ENCODE measurements around the gene ESM1.

ESM1 gene

GRCh38 chr5:54975701-54976100 is 9.7 kb downstream of the ESM1 start:
- DNase-seq: no peak

- DNase-seq: no peak
Measured at GRCh38 chr5:54969856-54970828, 15.3 kb downstream of the ESM1 start.

GRCh38 chr5:54969242-54969641 is 16.2 kb downstream of the ESM1 start:
- DNase-seq: no peak

- DNase-seq: no peak
Measured at GRCh38 chr5:54965806-54966205, 19.6 kb downstream of the ESM1 start.

- no peak for DNase-seq
Measured at GRCh38 chr5:54964405-54964804, 21.0 kb downstream of the ESM1 start.

DNA sequence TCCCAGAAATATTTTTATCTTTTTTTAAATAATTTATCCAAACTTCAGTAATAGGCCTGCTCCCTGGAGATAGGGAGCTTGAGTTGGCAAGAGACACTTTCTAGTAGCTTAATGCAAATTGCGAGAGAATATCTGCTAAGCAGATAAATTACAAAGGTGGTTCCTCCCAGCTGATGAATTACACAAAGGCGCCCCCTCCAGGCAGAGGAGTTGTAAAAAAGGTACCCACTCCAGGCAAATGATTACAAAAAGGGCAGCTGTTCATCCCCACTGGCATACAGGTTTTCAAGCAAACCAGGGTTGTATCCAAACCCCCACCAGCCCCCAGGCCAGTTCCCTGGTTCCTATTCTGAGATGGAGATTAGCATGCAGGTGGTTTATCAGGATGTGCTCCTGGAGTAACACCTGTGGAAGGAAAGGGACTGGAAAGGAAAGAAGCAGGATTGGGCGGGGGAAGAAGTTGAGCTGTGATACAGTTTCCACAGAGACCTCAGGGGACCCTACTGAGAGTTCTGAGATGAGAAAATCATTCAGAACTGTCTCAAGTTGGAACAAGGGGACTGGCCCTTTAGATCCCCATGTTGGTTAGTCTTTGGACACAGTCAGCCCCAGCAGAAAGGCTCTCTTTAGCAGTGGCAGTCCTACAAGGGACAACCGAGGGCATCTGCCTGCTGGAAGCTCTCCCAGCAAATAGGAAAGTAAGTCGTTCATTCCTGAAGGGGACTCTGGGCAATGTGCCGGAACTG is 25.5 kb downstream of the ESM1 start:
- DNase-seq: peak; percentile 19

- peak; percentile 15 for DNase-seq
Measured at GRCh38 chr5:54956922-54957321, 28.5 kb downstream of the ESM1 start.

DNA sequence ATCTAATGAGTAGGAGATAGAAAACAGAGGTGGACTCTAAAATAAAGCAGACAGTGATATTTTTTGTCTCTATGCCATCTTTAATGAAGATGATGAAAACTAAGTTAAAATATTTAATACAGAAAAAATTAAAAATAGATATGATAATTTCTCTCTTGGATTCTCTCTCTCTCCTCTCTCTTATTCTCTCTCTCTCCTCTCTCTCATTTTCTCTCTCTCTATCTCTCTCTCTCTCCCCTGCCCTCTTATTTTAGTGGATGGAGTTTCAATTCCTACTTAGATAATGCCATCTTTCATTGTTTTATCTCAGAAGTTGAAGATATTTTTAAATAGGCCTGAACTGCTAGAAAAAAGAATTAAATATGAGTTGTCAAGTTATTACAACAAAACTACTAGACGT is 38.2 kb downstream of the ESM1 start:
- DNase-seq: no peak

- DNase-seq: no peak
Measured at GRCh38 chr5:54946306-54946819, 39.0 kb downstream of the ESM1 start.

DNA sequence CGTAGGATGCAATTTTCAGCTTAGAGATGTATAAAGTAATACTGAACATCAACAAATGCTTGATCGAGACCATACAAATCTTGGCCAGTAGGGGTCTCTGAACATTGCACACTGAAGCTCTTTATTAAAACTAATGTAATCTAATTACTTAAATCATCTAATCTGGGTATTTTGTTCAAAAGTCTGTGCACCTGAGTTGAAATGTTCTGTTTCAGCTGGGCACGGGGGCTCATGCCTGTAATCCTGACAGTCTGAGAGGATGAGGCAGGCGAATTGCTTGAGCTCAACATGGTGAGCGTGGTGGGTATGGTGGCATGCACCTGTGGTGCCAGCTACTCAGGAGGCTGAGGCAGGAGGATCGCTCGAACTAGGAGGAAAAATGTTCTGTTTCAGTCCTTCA is 41.0 kb downstream of the ESM1 start:
- DNase-seq: peak; percentile 10

DNA sequence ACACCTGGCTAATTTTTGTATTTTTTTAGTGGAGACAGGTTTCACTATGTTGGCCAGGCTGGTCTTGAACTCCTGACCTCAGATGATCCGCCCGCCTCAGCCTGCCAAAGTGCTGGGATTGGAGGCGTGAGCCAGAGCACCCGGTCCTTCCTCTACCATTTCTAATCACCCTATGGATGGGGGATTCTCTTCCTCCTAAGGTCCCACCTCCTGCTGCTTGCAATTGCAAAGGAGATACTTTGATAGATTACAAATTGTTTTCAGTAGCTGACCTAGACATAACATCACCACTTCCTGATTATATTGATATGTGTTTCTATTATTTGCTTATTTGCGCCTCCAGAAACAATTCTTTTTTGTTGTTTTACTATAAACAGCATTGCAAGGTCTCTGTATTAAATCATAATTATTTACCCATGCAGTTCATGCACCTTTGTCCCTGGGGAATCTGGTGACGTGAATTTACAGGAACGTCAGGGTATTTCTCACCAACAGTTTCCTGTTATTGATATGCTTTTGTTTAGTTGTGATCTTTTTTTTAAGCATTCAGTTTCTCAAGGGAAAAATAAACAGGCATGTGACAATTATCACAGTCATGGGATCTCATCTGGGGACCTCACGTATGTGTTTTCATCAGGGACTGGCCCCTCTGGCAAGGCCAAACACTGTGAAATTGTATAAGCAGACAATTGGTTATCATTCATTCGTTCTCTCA is 43.2 kb downstream of the ESM1 start:
- no peak for DNase-seq

DNA sequence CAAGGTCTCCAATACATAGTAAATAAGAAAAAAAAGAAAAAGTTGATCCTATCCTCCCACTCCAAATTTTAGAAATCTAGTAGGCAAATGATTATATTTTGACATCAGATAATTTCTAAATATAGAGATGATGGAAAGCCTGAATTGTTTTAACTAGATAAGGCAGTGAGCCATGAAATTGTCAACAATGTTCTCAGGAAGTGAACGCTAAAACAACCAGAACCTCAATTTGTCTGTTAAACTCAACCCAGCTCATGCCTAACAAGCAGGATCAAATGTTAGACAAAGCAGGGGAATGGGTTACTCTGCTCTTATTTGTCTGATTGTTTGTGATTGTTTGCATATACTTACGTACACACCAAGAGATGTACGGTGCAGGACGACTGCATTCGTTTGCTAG is 49.2 kb downstream of the ESM1 start:
- no peak for DNase-seq

DNA sequence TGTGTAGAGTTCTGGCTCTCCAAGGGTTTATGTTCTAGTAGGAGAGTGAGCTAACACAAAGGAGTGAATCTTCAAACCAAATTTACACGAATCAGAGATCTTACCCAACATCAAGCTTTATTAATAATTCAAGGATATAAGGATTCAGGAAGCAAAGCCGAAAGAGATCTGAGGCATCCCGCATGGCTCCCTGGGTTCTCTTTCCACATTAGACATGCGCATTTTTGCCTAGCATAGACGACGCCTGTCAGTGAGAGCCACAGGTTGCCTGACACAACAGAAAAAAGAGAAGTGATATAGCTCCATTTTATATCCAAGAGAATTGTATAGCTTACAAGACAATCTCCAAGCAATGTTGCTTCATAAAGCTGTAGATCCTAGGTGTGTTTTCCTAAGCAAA is 52.6 kb downstream of the ESM1 start:
- no peak for DNase-seq

GRCh38 chr5:54930736-54931135 is 54.7 kb downstream of the ESM1 start:
- no peak for DNase-seq

All from kidney glomerular epithelial cell (primary cell).